Measurements from ENCODE around the gene ZNF606.
A peak's percentile ranks its signal among the peaks of the same experiment; 100 is the strongest.
"Not testable (repeated sequence)": the region's sequence is repeated elsewhere in the genome, so short reads cannot be mapped to it uniquely, and the experiment has no call there.

Gene ZNF606

DNA sequence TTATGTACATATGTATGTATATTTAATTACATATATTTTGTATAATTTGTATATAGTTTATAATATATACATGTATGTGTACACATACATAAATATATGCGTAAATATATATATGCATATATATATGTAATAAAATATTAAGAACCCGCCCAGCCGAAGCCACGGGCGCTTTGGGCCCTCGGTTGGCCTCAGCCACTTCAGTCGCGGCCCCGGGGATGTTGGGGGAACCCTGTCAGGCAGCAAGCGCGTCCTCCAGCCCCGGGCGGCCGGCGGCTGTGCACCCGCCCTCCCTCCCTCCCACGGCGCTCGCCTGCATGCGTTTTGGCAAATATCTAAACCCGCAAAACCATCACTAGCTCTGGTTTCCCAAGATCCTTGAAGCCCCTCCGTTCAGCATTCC lies 7.9 kb upstream of the ZNF606 start:
- no peak for DNase-seq

DNA sequence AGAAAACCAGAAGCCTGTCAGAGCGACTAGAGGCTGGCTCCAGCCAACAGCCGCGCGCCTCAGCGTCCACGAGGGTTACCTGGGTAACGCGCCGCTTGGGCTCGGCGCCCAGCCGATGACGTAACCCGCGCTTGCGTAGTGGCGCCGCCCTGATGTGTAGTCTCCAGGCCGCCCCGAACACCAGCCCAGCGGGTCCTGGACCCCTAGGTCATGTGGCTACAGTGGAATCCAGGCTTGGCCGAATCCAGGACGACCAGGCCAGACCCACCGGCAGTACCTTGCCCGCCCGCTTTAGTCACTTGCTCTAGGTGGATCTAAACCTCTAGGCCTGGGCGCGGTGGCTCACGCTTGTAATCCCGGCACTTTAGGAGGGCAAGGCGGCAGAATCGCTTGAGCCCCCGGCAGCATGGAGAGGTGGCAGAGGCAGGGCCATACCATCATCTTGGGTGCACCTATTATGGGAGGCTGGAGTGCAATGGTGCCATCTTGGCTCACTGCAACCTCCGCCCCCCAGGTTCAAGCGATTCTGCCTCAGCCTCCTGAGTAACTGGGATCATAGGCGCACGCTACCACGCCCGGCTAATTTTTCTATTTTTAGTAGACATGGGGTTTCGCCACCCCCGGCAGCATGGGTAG lies 7.2 kb upstream of the ZNF606 start:
- peak; percentile 32 to 95 (median 87) for DNase-seq

DNA sequence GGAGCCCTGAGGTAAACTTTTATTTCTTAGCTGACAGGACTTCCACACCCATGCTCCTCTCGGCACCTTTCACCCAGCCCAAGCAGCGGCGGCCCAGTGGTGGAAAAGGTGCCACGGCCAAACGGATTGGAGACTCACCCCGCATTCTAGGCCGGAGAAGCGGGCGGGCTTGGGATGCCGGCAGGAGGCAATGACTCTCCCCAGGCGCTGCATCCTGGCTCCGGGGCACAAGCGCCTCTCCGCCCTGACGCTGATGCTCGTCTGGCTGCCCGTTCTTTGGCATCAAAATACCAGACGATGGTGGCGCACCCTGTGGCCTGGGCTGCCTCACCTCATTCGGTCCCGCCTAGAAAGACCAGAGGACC lies 6.7 kb upstream of the ZNF606 start:
- DNase-seq, result no peak

GRCh38 chr19:58008877-58009276 lies 6.3 kb upstream of the ZNF606 start:
- not testable (repeated sequence) for DNase-seq

DNA sequence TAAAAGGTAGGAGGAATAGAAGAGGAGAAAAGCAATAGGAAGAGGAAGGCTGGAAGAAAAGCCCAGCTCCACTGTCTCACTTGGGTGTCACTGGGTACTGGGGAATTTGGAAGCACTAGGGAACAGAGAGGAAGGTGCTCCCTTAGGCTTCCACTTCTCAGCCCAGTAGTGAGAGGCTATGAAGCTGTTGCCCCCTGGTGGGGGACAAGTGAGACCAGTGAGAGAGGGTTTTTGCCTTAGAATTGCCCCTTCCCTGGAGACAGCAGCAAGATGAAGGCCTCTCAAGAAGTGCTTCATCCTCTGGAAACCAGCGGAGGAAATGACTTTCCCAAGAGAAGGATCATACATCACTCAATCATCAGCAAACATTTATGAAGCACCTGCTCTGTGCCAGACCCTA lies 4.7 kb upstream of the ZNF606 start:
- no peak for DNase-seq

DNA sequence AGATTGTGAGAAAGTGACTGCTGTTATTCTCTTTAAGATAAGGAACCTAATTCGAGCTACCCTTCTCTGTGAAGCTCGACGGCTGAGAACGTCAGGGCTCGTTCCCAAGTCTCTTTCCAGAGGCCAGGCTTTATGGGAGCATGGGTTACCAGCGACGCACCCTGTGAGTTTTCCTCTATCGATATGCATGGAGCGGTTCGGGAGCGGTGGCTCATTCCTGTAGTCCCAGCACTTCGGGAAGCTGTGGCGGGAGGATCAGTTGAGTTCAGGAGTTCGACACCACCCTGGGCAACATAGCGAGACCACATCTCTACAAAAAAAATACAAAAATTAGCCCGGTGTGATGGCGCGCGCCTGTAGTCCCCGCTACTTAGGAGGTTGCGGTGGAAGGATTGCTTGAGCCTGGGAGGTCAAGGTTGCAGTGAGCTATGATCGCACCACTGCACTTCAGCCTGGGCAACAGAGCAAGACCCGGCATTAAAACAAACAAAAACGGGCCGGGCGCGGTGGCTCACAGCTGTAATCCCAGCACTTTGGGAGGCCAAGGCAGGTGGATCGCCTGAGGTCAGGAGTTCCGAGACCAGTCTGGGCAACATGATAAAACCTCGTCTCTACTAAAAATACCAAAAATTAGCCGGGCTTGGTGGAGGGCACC lies 681 bp upstream of the ZNF606 start:
- peak in 6 of 56 donors; percentile 24 to 58 (median 43) for DNase-seq

GRCh38 chr19:58001895-58002369 lies 688 bp downstream of the ZNF606 start:
- peak in 8 of 56 donors; percentile 5 to 47 (median 27) for DNase-seq

DNA sequence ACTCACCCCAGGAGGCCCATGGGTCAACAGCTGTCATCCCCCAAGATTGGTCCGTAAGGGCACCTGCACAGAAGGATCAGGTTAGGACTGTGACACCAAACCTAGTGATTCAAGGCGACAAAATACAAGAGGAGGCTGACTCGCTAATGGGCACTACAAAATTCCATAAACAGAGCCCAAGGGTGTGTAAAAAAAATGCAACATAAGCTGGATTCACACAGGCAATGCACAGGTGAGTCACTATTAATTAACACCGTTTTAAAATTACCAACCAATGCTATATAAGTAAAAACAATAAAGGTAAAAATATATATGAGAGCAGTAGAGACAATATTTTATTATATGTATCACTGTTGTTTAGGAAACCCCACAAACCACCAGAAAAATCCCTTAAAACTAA lies 1.9 kb downstream of the ZNF606 start:
- DNase-seq, result no peak

DNA sequence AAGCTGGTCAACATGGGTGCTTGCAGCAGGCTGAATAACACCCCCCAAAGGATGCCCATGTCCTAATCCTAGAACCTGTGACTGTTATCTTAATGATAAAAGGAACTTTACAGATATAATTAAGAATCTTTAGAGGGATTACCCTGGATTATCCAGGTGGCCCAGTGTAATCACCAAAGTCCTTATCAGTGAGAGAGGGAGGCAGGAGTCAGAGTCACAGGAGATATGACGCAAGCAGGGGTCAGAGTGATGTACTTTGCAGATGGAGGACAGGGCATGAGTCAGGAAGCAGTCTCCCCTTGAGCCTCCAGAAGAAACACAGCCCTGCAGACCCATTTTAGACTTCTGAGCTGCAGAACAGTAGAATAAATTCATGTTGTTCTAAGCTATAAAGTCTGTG lies 9.8 kb downstream of the ZNF606 start:
- DNase-seq, result no peak

- no peak for DNase-seq
Observed at GRCh38 chr19:57978586-57979289, 23.9 kb downstream of the ZNF606 start.

- no peak for DNase-seq
Observed at GRCh38 chr19:57974434-57974833, 28.2 kb downstream of the ZNF606 start, which contains the start of gene C19orf18. TSS of gene C19orf18 (minus strand) at chr19:57974534. CDS start at chr19:57974432, 102 bp downstream.

GRCh38 chr19:57964761-57965160 lies 37.9 kb downstream of the ZNF606 start:
- DNase-seq, result no peak

DNA sequence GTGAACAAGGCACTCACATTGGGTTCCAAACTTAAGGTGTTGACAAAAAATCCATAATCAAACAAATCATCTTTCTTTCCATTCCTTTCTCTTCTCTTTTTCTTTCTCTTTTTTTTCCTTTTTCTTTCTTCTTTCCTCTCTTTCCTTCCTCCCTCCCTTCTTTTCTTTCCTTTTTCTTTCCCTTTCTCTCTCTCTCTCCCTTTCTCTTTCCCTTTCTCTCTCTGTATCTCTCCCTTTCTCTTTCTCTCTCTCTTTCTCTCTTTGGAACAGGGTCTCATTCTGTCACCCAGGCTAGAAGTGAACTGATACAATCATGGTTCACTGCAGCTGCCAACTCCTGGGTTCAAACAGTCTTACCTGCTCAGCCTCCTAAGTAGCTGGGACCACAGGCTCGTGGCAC lies 40.8 kb downstream of the ZNF606 start:
- DNase-seq, result no peak

DNA sequence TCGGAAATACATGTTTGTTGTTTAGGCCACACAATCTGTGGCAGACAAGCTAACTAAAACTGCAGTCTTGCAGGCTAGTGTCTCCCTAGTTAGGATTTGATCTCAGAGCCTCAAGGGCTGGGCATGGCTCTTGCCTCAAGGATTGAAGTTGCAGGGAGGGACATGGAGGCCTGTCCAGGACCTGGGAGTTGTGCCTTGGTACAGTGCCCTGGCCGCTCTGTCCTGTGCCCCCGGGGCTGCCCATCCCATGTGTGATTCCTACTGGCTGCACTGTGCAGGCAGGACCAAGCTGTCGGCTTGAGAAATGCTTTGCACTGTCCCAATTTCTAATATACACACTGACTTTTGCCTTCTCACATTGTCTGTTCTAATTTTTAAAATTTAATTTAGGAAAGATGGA lies 47.6 kb downstream of the ZNF606 start:
- DNase-seq, result no peak

GRCh38 chr19:57949702-57950101 lies 52.9 kb downstream of the ZNF606 start:
- no peak for DNase-seq

- DNase-seq, result no peak
Observed at GRCh38 chr19:57949296-57949695, 53.3 kb downstream of the ZNF606 start.

- peak; percentile 55 to 98 (median 92) for DNase-seq
Observed at GRCh38 chr19:57947419-57948134, 55.0 kb downstream of the ZNF606 start, which contains the start of gene ZNF256. TSS of gene ZNF256 (minus strand) at chr19:57947706. CDS start at chr19:57947474, 232 bp downstream.

- DNase-seq, result peak in 5 of 56 donors; percentile 2 to 28 (median 15)
Observed at GRCh38 chr19:57947088-57947418, 55.6 kb downstream of the ZNF606 start.

GRCh38 chr19:57946316-57946715 lies 56.3 kb downstream of the ZNF606 start:
- DNase-seq, result no peak

DNA sequence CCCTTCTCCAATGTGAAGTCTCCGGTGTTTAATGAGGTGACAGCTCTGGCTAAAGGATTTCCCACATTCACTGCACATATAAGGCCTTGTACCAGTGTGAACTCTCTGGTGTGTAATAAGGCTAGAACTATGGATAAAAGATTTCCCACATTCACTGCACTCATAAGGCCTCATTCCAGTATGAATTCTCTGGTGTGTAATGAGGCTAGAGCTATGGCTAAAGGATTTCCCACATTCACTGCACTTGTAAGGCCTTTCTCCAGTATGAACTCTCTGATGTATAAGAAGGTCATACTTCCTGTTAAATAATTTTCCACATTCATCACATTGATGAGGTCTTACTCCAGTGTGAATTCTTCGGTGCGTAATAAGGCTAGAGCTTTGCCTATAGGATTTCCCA lies 61.0 kb downstream of the ZNF606 start:
- no peak for DNase-seq

DNA sequence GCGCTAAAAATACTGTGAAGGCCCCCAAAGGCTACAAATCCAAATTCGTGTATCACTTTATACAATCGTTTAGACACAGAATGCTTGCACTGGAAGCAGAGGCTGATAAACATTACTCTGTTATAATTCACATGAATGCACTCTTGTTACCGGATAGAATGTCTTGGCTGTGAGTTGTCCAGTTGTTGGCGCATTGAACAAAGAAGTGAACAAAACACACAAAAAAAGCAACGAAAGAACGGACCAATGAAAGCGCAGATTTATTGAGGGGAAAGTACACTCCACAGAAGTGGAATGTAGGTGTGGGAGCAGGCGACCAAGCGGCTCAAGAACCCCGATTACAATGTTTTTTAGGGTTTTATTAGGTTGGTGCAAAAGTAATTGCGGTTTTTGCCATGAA lies 66.9 kb downstream of the ZNF606 start:
- DNase-seq, result peak in 12 of 56 donors; percentile 1 to 65 (median 28)
